Trophoblast cell (in vitro differentiated cells and primary cell): ENCODE measurements around the gene DDX41.

ENCODE experiments used
- DNase-seq, 2 donors: peaks; one replicate each; pipeline ENCODE4 v3.0.0-alpha.2; 2016
- H2AFZ ChIP-seq: 2 replicates; pipeline ENCODE4 v1.6.1; 2013; ENCODE audit warnings: low read length, moderate library complexity, mild to moderate bottlenecking; ENCODE audit not compliant: insufficient read depth, poor library complexity
- H2AK5ac ChIP-seq: 2 replicates; pipeline ENCODE4 v1.6.1; 2013; ENCODE audit warnings: mild to moderate bottlenecking, low read length
- H2BK120ac ChIP-seq: 2 replicates; pipeline ENCODE4 v1.6.1; 2013; ENCODE audit warnings: low read length, mild to moderate bottlenecking, moderate library complexity; ENCODE audit not compliant: insufficient read depth, poor library complexity
- H2BK12ac ChIP-seq: 2 replicates; pipeline ENCODE4 v1.6.1; 2013; ENCODE audit warnings: mild to moderate bottlenecking, low read length, moderate library complexity
- H2BK5ac ChIP-seq: 2 replicates; pipeline ENCODE4 v1.6.1; 2013; ENCODE audit warnings: low read length, low read depth, moderate library complexity, mild to moderate bottlenecking; ENCODE audit not compliant: poor library complexity
- H3K14ac ChIP-seq: 2 replicates; pipeline ENCODE4 v1.6.1; 2013; ENCODE audit warnings: mild to moderate bottlenecking, low read length
- H3K18ac ChIP-seq: 2 replicates; pipeline ENCODE4 v1.6.1; 2013; ENCODE audit warnings: mild to moderate bottlenecking, low read length
- H3K23ac ChIP-seq: 2 replicates; pipeline ENCODE4 v1.6.1; 2013; ENCODE audit warnings: low read length
- H3K27ac ChIP-seq: 2 replicates; pipeline ENCODE4 v1.5.1; 2013; ENCODE audit warnings: low read depth, mild to moderate bottlenecking, inconsistent platforms, low read length, moderate library complexity
- H3K27me3 ChIP-seq: 2 replicates; pipeline ENCODE4 v1.6.1; 2013; ENCODE audit warnings: inconsistent platforms, mild to moderate bottlenecking, low read length, moderate library complexity; ENCODE audit not compliant: insufficient read depth
- H3K36me3 ChIP-seq, 2 experiments: 1 replicate in 1 of 2; 2 replicates in 1 of 2; pipeline ENCODE4 v1.6.1; 2013; ENCODE audit warnings: low read length in 2 of 2, mild to moderate bottlenecking in 2 of 2, moderate library complexity in 1 of 2; ENCODE audit not compliant: insufficient read depth in 2 of 2, control insufficient read depth in 1 of 2
- H3K4ac ChIP-seq: 2 replicates; pipeline ENCODE4 v1.6.1; 2013; ENCODE audit warnings: low read depth, mild to moderate bottlenecking, low read length, moderate library complexity
- H3K4me1 ChIP-seq, 2 experiments: 1 replicate in 1 of 2; 2 replicates in 1 of 2; pipeline ENCODE4 v1.6.1; 2013; ENCODE audit warnings: low read length in 2 of 2, mild to moderate bottlenecking in 2 of 2, moderate library complexity in 1 of 2; ENCODE audit not compliant: insufficient read depth in 2 of 2, control insufficient read depth in 1 of 2
- H3K4me2 ChIP-seq: 2 replicates; pipeline ENCODE4 v1.6.1; 2013; ENCODE audit warnings: inconsistent platforms, mild to moderate bottlenecking, low read length, moderate library complexity
- H3K4me3 ChIP-seq: 2 replicates; pipeline ENCODE4 v1.5.1; 2013; ENCODE audit warnings: mild to moderate bottlenecking, low read depth, low read length, inconsistent platforms
- H3K79me1 ChIP-seq: one replicate; pipeline ENCODE4 v1.6.1; 2013; ENCODE audit warnings: low read length
- H3K79me2 ChIP-seq: 2 replicates; pipeline ENCODE4 v1.6.1; 2013; ENCODE audit warnings: low read length, mild to moderate bottlenecking; ENCODE audit not compliant: control insufficient read depth, insufficient read depth, poor library complexity
- H3K9ac ChIP-seq: 2 replicates; pipeline ENCODE4 v1.6.1; 2013; ENCODE audit warnings: mild to moderate bottlenecking, low read length
- H3K9me3 ChIP-seq: 2 replicates; pipeline ENCODE4 v1.6.1; 2013; ENCODE audit warnings: low read depth, mild to moderate bottlenecking, control low read depth, inconsistent platforms, low read length; ENCODE audit not compliant: insufficient read depth
- H4K12ac ChIP-seq: 2 replicates; pipeline ENCODE4 v1.6.1; 2013; ENCODE audit warnings: low read depth, mild to moderate bottlenecking, low read length, moderate library complexity
- H4K8ac ChIP-seq: 2 replicates; pipeline ENCODE4 v1.6.1; 2013; ENCODE audit warnings: low read depth, mild to moderate bottlenecking, low read length, moderate library complexity
- H4K91ac ChIP-seq: one replicate; pipeline ENCODE4 v1.6.1; 2013; ENCODE audit warnings: low read depth, mild to moderate bottlenecking, low read length, moderate library complexity
- WGBS: extraction: QIAGEN DNeasy Blood & Tissue Kit; methylation state at CpG from one replicate; pipeline ENCODE4 v1.1.7; 2013; ENCODE audit warnings: missing lambda C conversion rate; ENCODE audit not compliant: insufficient read length, insufficient coverage; ENCODE audit errors: extremely low coverage; 5-methylcytosine and 5-hydroxymethylcytosine counted together

The DDX41 gene

GRCh38 chr5:177475563-177476427 lies 41.0 kb downstream of the DDX41 start:
- H2BK12ac ChIP-seq: no peak overlapping the region
- no CpG with 5 or more reads among the region's 11 CpGs for WGBS
- no peak overlapping the region for H2BK120ac ChIP-seq

DNA sequence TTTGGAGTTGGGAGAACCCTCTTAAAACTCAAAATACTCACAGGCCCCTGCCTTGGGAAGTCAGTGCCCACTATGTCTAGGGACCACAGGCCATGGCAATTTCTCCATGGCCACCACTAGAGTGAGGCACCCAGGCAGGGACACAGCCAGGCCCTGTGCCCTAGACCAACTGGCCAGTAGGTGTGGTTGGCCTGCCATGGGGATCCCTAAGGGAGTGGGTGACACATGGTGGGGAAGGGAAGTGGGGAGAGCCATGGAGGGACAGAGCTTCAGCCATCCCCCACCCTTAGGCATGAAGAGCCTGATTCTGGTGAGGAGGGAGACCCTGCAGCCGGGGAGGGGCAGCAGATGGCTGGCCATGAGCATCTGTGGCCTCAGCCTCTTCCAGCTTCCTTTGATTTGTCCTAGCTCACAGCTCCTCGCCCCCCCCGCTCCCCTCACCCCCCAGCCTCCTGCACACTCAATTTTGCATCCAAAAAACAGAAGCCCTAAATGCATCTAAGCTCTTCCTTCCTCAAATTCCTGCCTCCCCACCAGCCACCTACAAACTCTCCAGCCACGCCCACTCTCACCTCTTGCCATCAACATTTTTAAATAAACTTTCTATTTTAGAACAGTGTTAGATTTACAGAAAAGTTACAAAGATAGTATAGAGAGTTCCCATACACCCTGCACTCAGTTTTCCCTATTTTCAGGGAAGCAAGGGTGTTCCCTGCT lies 41.8 kb downstream of the DDX41 start:
- Histone ChIP-seq H3K4me3 (no peak overlapping the region), H3K9me3 (peaks cover 2% of the 10 kb centered on the region), H2BK5ac (no peak overlapping the region), H3K79me2 (peaks cover 25% of the 10 kb centered on the region), H3K36me3 (peaks cover 23 to 27% of the 10 kb centered on the region in 2 experiments), H4K91ac (no peak overlapping the region), H3K18ac (no peak overlapping the region), H3K14ac (no peak overlapping the region), H2AK5ac (no peak overlapping the region), H2BK12ac (no peak overlapping the region), H3K4me2 (no peak overlapping the region), H3K9ac (no peak overlapping the region), H4K12ac (no peak overlapping the region), H2BK120ac (no peak overlapping the region), H3K23ac (no peak overlapping the region), H3K79me1 (peaks cover 13% of the 10 kb centered on the region), H3K27ac (no peak overlapping the region), H3K4me1 (peaks cover 25 to 28% of the 10 kb centered on the region in 2 experiments), H3K4ac (no peak overlapping the region), H2AFZ (no peak overlapping the region), H4K8ac (no peak overlapping the region), H3K27me3 (no peaks in the 10 kb centered on the region)
- no CpG with 5 or more reads among the region's 4 CpGs for WGBS
- no peak for DNase-seq

More at GRCh38 chr5:177475563-177476427, 41.0 kb downstream of the DDX41 start:
- H3K4ac ChIP-seq: no peak overlapping the region
- DNase-seq: no peak
- no peak overlapping the region for H3K23ac ChIP-seq
- H4K91ac ChIP-seq: no peak overlapping the region
- no peak overlapping the region for H3K4me2 ChIP-seq
- H3K9me3 ChIP-seq: peaks cover 2% of the 10 kb centered on the region
- H3K79me2 ChIP-seq: peaks cover 19% of the 10 kb centered on the region
- H4K12ac ChIP-seq: no peak overlapping the region
- no peak overlapping the region for H3K14ac ChIP-seq
- peaks cover 15 to 19% of the 10 kb centered on the region in 2 experiments for H3K36me3 ChIP-seq
- H3K18ac ChIP-seq: no peak overlapping the region
- H3K4me1 ChIP-seq: peaks cover 17 to 20% of the 10 kb centered on the region in 2 experiments
- no peak overlapping the region for H2AFZ ChIP-seq
- H2AK5ac ChIP-seq: no peak overlapping the region
- H3K4me3 ChIP-seq: no peak overlapping the region
- no peak overlapping the region for H4K8ac ChIP-seq
- no peak overlapping the region for H2BK5ac ChIP-seq
- H3K27ac ChIP-seq: no peak overlapping the region
- no peaks in the 10 kb centered on the region for H3K27me3 ChIP-seq
- H3K79me1 ChIP-seq: peaks cover 10% of the 10 kb centered on the region
- no peak overlapping the region for H3K9ac ChIP-seq

- H2AFZ ChIP-seq: no peak overlapping the region
- H2BK5ac ChIP-seq: no peak overlapping the region
- peak overlapping the region; percentile 16 for H4K91ac ChIP-seq
- H3K4me2 ChIP-seq: peak overlapping the region; percentile 51
- H4K8ac ChIP-seq: peak overlapping the region; percentile 45
- no CpG with 5 or more reads among the region's 7 CpGs for WGBS
- H2BK12ac ChIP-seq: peak overlapping the region; percentile 37
- no peak overlapping the region for H3K4ac ChIP-seq
- H3K36me3 ChIP-seq: peaks cover 25 to 30% of the 10 kb centered on the region in 2 experiments
- H2BK120ac ChIP-seq: no peak overlapping the region
- H3K18ac ChIP-seq: no peak overlapping the region
- H3K79me1 ChIP-seq: peaks cover 13% of the 10 kb centered on the region
- H3K23ac ChIP-seq: no peak overlapping the region
- H3K27ac ChIP-seq: no peak overlapping the region
- H3K79me2 ChIP-seq: peaks cover 27% of the 10 kb centered on the region
- peak overlapping the region; percentile 5 for H4K12ac ChIP-seq
- peak overlapping the region; percentile 31 for H2AK5ac ChIP-seq
- H3K4me1 ChIP-seq: peaks cover 31 to 33% of the 10 kb centered on the region in 2 experiments
- H3K4me3 ChIP-seq: peak overlapping the region; percentile 13
- peaks cover 2% of the 10 kb centered on the region for H3K9me3 ChIP-seq
- H3K9ac ChIP-seq: no peak overlapping the region
- DNase-seq: no peak
- no peaks in the 10 kb centered on the region for H3K27me3 ChIP-seq
- H3K14ac ChIP-seq: no peak overlapping the region
Measured at GRCh38 chr5:177474002-177474476, 42.7 kb downstream of the DDX41 start.

DNA sequence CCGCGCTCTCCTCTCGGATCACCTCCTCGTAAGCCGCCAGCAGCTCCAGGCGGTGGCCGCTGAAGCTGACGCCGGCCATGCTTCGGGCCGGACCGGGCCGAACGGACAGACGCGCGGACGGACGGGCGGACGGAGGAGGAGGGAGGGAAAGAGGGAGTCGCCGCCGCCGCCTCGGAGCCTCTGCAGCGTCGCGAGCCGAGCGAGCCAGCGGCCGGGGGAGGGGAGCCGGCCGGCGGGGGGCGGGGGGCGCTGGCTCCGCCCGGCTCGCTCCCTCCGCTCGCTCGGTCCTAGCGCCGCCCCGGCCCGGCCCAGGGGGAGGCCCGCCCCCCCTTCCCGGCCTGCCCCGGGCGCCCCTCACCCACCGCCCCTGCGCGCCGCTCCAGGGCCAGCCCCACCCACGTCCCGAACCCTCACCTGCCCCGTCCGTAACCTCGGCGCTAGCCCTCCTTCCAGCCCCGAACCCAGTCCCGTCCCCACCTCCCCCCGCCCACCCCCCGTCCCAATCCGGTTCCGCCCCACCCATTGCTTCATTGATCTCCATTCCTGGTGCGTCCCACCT lies 43.2 kb downstream of the DDX41 start, which contains the start of gene DBN1:
Gene DBN1, minus strand, starts transcription at position 192 of the 559 bp plus-strand sequence. Its CDS starts 113 bp downstream, at position 79.
- Histone ChIP-seq H2AFZ (peak within 1 kb of the TSS; percentile 40), H4K12ac (peak within 1 kb of the TSS; percentile 74), H2BK12ac (peak within 1 kb of the TSS; percentile 54), H2BK120ac (peak within 1 kb of the TSS; percentile 66), H3K9me3 (peaks cover 2% of the 10 kb centered on the region), H3K79me2 (peaks cover 27% of the 10 kb centered on the region), H3K4me3 (peak within 1 kb of the TSS; percentile 92), H3K27me3 (no peaks in the 10 kb centered on the region), H3K27ac (peak within 1 kb of the TSS; percentile 80), H4K91ac (peak within 1 kb of the TSS; percentile 97), H3K9ac (peak within 1 kb of the TSS; percentile 86), H2BK5ac (peak within 1 kb of the TSS; percentile 86), H4K8ac (peak within 1 kb of the TSS; percentile 73), H3K14ac (peak within 1 kb of the TSS; percentile 96), H3K4me1 (peaks cover 31 to 36% of the 10 kb centered on the region in 2 experiments), H3K36me3 (peaks cover 30 to 35% of the 10 kb centered on the region in 2 experiments), H3K79me1 (peaks cover 13% of the 10 kb centered on the region), H3K23ac (no peak within 1 kb of the TSS), H3K18ac (peak within 1 kb of the TSS; percentile 95), H3K4me2 (peak within 1 kb of the TSS; percentile 64), H2AK5ac (peak within 1 kb of the TSS; percentile 94), H3K4ac (peak within 1 kb of the TSS; percentile 99)
- WGBS: no CpG with 5 or more reads among the region's 69 CpGs
- DNase-seq: peak in 1 of 2 donors; percentile 27
